Measurements from ENCODE around the gene ARFGEF3. TPM values are rescaled to one million over a fixed set of nuclear protein-coding genes. Genes with fewer than 3 reads are reported as not detected.

The ARFGEF3 gene
- total RNA-seq, 1 donor = under 0.01 TPM

- H2AFZ ChIP-seq (ENCODE audit: low read length) = no peak overlapping the region
- H3K4me2 ChIP-seq (ENCODE audit: insufficient read depth, low read length) = no peak overlapping the region
- no peak for DNase-seq (ENCODE audit: insufficient read length, low spot score, missing footprints)
- H3K27ac ChIP-seq (ENCODE audit: low read depth, low read length) = no peak overlapping the region
- H3K79me2 ChIP-seq (ENCODE audit: insufficient read depth, low read length) = no peaks in the 10 kb centered on the region
- H3K9me3 ChIP-seq (ENCODE audit: low read depth, low read length) = peaks cover under 1% of the 10 kb centered on the region
- no peaks in the 10 kb centered on the region for H3K36me3 ChIP-seq (ENCODE audit: insufficient read depth, low read length)
- H4K20me1 ChIP-seq (ENCODE audit: insufficient read depth, low read length) = no peaks in the 10 kb centered on the region
- H3K27me3 ChIP-seq (ENCODE audit: insufficient read depth, low read length) = peaks cover 8% of the 10 kb centered on the region
- H3K4me1 ChIP-seq (ENCODE audit: insufficient read depth, low read length) = no peaks in the 10 kb centered on the region
- no peak overlapping the region for H3K4me3 ChIP-seq (ENCODE audit: insufficient read depth, low read length)
- TF ChIP-seq CTCF (IDR thresholded peaks at IDR 0.05; ENCODE audit: extremely low read depth, low read depth, low read length) = no peak
These were observed 21.4 kb downstream of the ARFGEF3 start for GRCh38 chr6:138182939-138183789.

DNA sequence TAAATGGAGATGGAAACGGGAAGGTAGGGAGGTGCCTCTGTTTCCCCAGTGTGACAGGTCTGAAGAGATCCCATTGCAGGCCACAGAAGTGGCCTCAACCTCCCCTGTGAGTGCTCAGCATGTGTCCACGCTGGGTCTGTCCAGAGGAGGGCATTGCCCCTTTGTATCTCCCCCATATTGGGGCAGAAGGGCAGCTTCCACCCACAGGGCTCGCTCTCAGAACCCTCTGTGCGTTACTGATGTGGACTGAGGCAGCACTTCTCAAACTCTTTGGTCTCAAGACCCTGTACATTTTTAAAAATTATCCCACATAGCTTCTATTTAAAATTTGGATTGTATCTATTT lies 22.0 kb downstream of the ARFGEF3 start:
- no peak overlapping the region for H3K4me3 ChIP-seq (ENCODE audit: insufficient read depth, low read length)
- no peaks in the 10 kb centered on the region for H3K79me2 ChIP-seq (ENCODE audit: insufficient read depth, low read length)
- no peaks in the 10 kb centered on the region for H3K36me3 ChIP-seq (ENCODE audit: insufficient read depth, low read length)
- no peak for TF ChIP-seq CTCF (IDR thresholded peaks at IDR 0.05; ENCODE audit: extremely low read depth, low read depth, low read length)
- no peaks in the 10 kb centered on the region for H3K4me1 ChIP-seq (ENCODE audit: insufficient read depth, low read length)
- no peak for DNase-seq (ENCODE audit: insufficient read length, low spot score, missing footprints)
- H3K27ac ChIP-seq (ENCODE audit: low read depth, low read length) = no peak overlapping the region
- no peak overlapping the region for H2AFZ ChIP-seq (ENCODE audit: low read length)
- no peak overlapping the region for H3K4me2 ChIP-seq (ENCODE audit: insufficient read depth, low read length)
- H3K27me3 ChIP-seq (ENCODE audit: insufficient read depth, low read length) = peaks cover 8% of the 10 kb centered on the region
- no peaks in the 10 kb centered on the region for H4K20me1 ChIP-seq (ENCODE audit: insufficient read depth, low read length)
- no peaks in the 10 kb centered on the region for H3K9me3 ChIP-seq (ENCODE audit: low read depth, low read length)

GRCh38 chr6:138184230-138184629 lies 22.5 kb downstream of the ARFGEF3 start:
- Histone ChIP-seq H3K4me3 (ENCODE audit: insufficient read depth, low read length) (no peak overlapping the region), H3K27me3 (ENCODE audit: insufficient read depth, low read length) (peaks cover 8% of the 10 kb centered on the region), H3K36me3 (ENCODE audit: insufficient read depth, low read length) (no peaks in the 10 kb centered on the region), H3K27ac (ENCODE audit: low read depth, low read length) (no peak overlapping the region), H3K9me3 (ENCODE audit: low read depth, low read length) (no peaks in the 10 kb centered on the region), H3K4me2 (ENCODE audit: insufficient read depth, low read length) (no peak overlapping the region), H3K4me1 (ENCODE audit: insufficient read depth, low read length) (no peaks in the 10 kb centered on the region), H4K20me1 (ENCODE audit: insufficient read depth, low read length) (no peaks in the 10 kb centered on the region), H3K79me2 (ENCODE audit: insufficient read depth, low read length) (no peaks in the 10 kb centered on the region), H2AFZ (ENCODE audit: low read length) (no peak overlapping the region)
- no peak for DNase-seq (ENCODE audit: insufficient read length, low spot score, missing footprints)
- no peak for TF ChIP-seq CTCF (IDR thresholded peaks at IDR 0.05; ENCODE audit: extremely low read depth, low read depth, low read length)

DNA sequence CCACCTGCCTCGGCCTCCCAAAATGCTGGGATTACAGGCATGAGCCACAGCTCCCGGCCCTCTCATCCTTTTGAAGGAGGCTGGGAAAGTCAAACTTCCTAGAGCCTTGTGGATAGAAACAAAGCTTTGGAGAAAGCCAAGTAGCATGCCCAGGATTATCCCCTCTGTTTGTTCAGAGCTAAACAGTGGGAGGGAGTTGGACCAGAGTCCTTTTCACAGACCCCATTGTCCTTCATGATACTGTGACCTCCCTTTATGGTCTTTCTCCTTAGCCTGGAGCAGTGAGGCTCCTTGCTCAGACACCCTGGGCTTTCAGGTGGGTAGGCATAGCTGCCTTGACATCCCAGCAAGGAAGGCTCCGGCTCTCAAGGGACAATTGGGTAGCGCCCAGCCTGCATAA lies 25.4 kb downstream of the ARFGEF3 start:
- peaks cover 8% of the 10 kb centered on the region for H3K27me3 ChIP-seq (ENCODE audit: insufficient read depth, low read length)
- no peaks in the 10 kb centered on the region for H3K4me1 ChIP-seq (ENCODE audit: insufficient read depth, low read length)
- H4K20me1 ChIP-seq (ENCODE audit: insufficient read depth, low read length) = no peaks in the 10 kb centered on the region
- no peak overlapping the region for H3K27ac ChIP-seq (ENCODE audit: low read depth, low read length)
- no peak overlapping the region for H2AFZ ChIP-seq (ENCODE audit: low read length)
- H3K4me2 ChIP-seq (ENCODE audit: insufficient read depth, low read length) = no peak overlapping the region
- no peaks in the 10 kb centered on the region for H3K79me2 ChIP-seq (ENCODE audit: insufficient read depth, low read length)
- TF ChIP-seq CTCF (IDR thresholded peaks at IDR 0.05; ENCODE audit: extremely low read depth, low read depth, low read length) = no peak
- H3K36me3 ChIP-seq (ENCODE audit: insufficient read depth, low read length) = no peaks in the 10 kb centered on the region
- no peaks in the 10 kb centered on the region for H3K9me3 ChIP-seq (ENCODE audit: low read depth, low read length)
- H3K4me3 ChIP-seq (ENCODE audit: insufficient read depth, low read length) = no peak overlapping the region
- no peak for DNase-seq (ENCODE audit: insufficient read length, low spot score, missing footprints)
